Kidney (tissue), 14 donors: ENCODE results near the gene STX17. TPM values are rescaled to one million over a fixed set of nuclear protein-coding genes. Genes with fewer than 3 reads are reported as not detected.

ENCODE experiments used
- DNase-seq, 5 donors: peaks; one replicate each; pipeline ENCODE4 v3.0.0-alpha.2; 2013 to 2020
- FAIRE-seq: peaks from 2 replicates; lab custom pipeline; 2012; peaks lifted over from hg19 to GRCh38; lab: Jason Lieb, UNC
- H3K27ac ChIP-seq, 2 donors: one replicate each; pipeline ENCODE4 v1.7.0; 2013; ENCODE audit warnings: low read depth in 2 of 2, low read length in 2 of 2, inconsistent platforms in 1 of 2
- H3K27me3 ChIP-seq: one replicate; pipeline ENCODE4 v1.7.1; 2013; ENCODE audit warnings: low read length, inconsistent platforms; ENCODE audit not compliant: control insufficient read depth, insufficient read depth
- H3K36me3 ChIP-seq, 3 donors: one replicate each; pipeline versions ENCODE4 v1.7.0 to v1.7.1; 2013; ENCODE audit warnings: low read length in 3 of 3, control low read depth in 1 of 3, inconsistent platforms in 1 of 3; ENCODE audit not compliant: insufficient read depth in 3 of 3, control insufficient read depth in 2 of 3
- H3K4me1 ChIP-seq, 3 donors: one replicate each; pipeline versions ENCODE4 v1.7.0 to v1.7.1; 2013; ENCODE audit warnings: low read length in 3 of 3, inconsistent platforms in 1 of 3, low read depth in 1 of 3; ENCODE audit not compliant: control insufficient read depth in 2 of 3, insufficient read depth in 2 of 3
- H3K4me3 ChIP-seq, 3 donors: one replicate each; pipeline versions ENCODE4 v1.7.0 to v1.8.1; 2013; ENCODE audit warnings: low read length in 3 of 3, control low read depth in 1 of 3, inconsistent platforms in 1 of 3
- H3K9ac ChIP-seq, 3 donors: one replicate each; pipeline versions ENCODE4 v1.7.0 to v1.7.1; 2013; ENCODE audit warnings: low read length in 3 of 3, control low read depth in 1 of 3, inconsistent platforms in 1 of 3
- H3K9me3 ChIP-seq, 3 donors: one replicate each; pipeline versions ENCODE4 v1.7.0 to v1.7.1; 2013; ENCODE audit warnings: low read length in 3 of 3, control low read depth in 1 of 3, inconsistent platforms in 1 of 3; ENCODE audit not compliant: control insufficient read depth in 2 of 3, insufficient read depth in 1 of 3
- intact Hi-C: fragments of 100-400 bp; cut with DNase I; formaldehyde crosslinking; loops from one replicate; pipeline ENCODE4 v1.11.1; 2022
- polyA plus RNA-seq: library from polyadenylated mRNA; stranded (reverse); fragments of 350-450 nt; fragmentation: Illumina TruSeq; extraction: RNeasy Lipid Tissue Mini Kit (QIAGEN cat#74804); gene quantifications from one replicate; pipeline ENCODE4 v1.2.3, GENCODE V29; 2014; ENCODE audit warnings: low read depth, low replicate concordance; ENCODE audit not compliant: insufficient read depth
- total RNA-seq: library from RNA; stranded (reverse); fragmentation: NEBNext Ultra II Directional; extraction: Animal tissue kit (Norgen Biotek cat#: 25700); gene quantifications from one replicate; pipeline ENCODE4 v1.2.1, GENCODE V29; 2021
- TF ChIP-seq, protein P1 (sequence below): IDR thresholded peaks from 3 replicates; pipeline ENCODE4 v1.5.1; 2012; ENCODE audit warnings: mild to moderate bottlenecking, moderate library complexity, borderline replicate concordance; ENCODE audit not compliant: insufficient read depth; ENCODE audit errors: extremely low read depth
- donor health status: control.
- donor health status: control.
- donor health status: control.
- donor health status: control.
- donor health status: control.
- donor health status: DM: yes; HTN: yes; CAD: no.
- donor health status: Normal renal cell carcinoma (clear cell type).

STX17 gene
- total and polyA plus RNA-seq, 2 donors from 2014 or later = 5.2 to 39.7 TPM

DNA sequence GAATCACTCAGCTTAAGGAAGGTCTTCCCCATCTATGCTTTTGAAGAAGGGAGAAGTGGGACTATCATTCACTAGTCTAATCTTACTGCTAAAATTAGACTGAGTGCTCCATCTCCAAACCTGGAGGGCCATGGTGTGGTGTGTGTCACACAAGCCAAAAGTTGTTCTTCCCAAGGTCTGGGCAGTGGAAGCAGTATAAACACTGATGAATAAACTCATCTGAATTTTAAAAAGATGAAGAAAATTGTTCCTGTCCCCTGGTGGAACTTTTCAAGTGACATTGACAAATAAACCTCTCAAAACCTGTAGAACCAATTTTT, 16.2 kb downstream of the STX17 start:
- Histone ChIP-seq H3K9me3 (peaks cover 0 to 8% (median 2%) of the 10 kb centered on the region in 3 donors), H3K27ac (no peak overlapping the region), H3K27me3 (no peaks in the 10 kb centered on the region), H3K4me3 (no peak overlapping the region), H3K36me3 (peaks cover 11 to 23% (median 15%) of the 10 kb centered on the region in 3 donors), H3K9ac (no peak overlapping the region), H3K4me1 (no peaks in the 10 kb centered on the region)
- FAIRE-seq (no peak), DNase-seq (no peak)
- intact Hi-C loops = no loop called here
- TF ChIP-seq, protein P1, sequence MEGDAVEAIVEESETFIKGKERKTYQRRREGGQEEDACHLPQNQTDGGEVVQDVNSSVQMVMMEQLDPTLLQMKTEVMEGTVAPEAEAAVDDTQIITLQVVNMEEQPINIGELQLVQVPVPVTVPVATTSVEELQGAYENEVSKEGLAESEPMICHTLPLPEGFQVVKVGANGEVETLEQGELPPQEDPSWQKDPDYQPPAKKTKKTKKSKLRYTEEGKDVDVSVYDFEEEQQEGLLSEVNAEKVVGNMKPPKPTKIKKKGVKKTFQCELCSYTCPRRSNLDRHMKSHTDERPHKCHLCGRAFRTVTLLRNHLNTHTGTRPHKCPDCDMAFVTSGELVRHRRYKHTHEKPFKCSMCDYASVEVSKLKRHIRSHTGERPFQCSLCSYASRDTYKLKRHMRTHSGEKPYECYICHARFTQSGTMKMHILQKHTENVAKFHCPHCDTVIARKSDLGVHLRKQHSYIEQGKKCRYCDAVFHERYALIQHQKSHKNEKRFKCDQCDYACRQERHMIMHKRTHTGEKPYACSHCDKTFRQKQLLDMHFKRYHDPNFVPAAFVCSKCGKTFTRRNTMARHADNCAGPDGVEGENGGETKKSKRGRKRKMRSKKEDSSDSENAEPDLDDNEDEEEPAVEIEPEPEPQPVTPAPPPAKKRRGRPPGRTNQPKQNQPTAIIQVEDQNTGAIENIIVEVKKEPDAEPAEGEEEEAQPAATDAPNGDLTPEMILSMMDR = no peak

DNA sequence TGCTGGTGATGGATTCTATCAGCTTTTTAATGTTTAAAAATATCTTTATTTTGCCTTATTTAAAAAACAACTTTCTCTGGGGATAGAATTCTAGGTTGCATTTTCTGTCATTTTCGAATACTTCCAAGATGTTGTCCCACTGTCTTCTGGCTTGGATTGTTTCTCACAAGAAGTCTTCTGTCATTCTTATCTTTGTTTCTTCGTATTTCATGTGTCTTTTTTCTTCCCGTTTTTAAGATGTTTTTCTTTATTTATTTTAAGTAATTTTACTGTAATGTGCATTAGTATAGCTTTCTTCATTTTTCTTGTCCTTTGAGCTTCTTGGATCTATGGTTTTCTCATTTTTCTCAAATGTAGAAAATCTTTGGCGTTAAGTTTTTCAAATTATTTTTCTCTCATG, 19.1 kb downstream of the STX17 start:
- Histone ChIP-seq H3K9me3 (peaks cover 0 to 8% (median 2%) of the 10 kb centered on the region in 3 donors), H3K9ac (no peak overlapping the region), H3K36me3 (peaks cover 8 to 18% (median 13%) of the 10 kb centered on the region in 3 donors), H3K27ac (no peak overlapping the region), H3K4me1 (no peaks in the 10 kb centered on the region), H3K4me3 (no peak overlapping the region), H3K27me3 (no peaks in the 10 kb centered on the region)
- peak; percentile 6 for FAIRE-seq
- no peak for DNase-seq
- TF ChIP-seq, protein P1 = no peak
- intact Hi-C loops = no loop called here

DNA sequence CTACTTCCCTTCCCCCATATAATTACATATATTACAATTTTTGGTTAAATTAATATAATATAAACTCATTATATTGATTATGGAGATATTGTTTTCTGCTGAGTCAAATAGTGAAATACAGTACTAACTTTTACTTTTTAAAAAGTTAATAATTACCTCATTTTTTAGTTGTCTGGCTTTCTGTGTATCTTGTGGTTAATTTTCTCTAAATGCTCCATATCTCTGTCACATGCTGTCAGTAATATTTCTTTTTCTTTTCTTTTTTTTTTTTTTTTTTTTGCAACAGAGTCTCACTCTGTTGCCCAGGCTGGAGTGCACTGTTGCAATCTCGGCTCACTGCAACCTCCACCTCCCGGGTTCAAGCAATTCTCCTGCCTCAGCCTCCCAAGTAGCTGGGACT, 23.2 kb downstream of the STX17 start:
- FAIRE-seq = no peak
- Histone ChIP-seq H3K27me3 (no peaks in the 10 kb centered on the region), H3K4me3 (no peak overlapping the region), H3K27ac (no peak overlapping the region), H3K9me3 (peaks cover 0 to 8% (median 2%) of the 10 kb centered on the region in 3 donors), H3K36me3 (peaks cover 0 to 5% (median 2%) of the 10 kb centered on the region in 3 donors), H3K4me1 (no peaks in the 10 kb centered on the region), H3K9ac (no peak overlapping the region)
- no peak for DNase-seq
- TF ChIP-seq, protein P1 = no peak
- intact Hi-C loops = no loop called here
